ENCODE data around the gene DUSP15.

GRCh38 chr20:31903627-31904386 is 33.5 kb upstream of the DUSP15 start:
- TF ChIP-seq, protein P1, sequence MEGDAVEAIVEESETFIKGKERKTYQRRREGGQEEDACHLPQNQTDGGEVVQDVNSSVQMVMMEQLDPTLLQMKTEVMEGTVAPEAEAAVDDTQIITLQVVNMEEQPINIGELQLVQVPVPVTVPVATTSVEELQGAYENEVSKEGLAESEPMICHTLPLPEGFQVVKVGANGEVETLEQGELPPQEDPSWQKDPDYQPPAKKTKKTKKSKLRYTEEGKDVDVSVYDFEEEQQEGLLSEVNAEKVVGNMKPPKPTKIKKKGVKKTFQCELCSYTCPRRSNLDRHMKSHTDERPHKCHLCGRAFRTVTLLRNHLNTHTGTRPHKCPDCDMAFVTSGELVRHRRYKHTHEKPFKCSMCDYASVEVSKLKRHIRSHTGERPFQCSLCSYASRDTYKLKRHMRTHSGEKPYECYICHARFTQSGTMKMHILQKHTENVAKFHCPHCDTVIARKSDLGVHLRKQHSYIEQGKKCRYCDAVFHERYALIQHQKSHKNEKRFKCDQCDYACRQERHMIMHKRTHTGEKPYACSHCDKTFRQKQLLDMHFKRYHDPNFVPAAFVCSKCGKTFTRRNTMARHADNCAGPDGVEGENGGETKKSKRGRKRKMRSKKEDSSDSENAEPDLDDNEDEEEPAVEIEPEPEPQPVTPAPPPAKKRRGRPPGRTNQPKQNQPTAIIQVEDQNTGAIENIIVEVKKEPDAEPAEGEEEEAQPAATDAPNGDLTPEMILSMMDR (IDR thresholded peaks at IDR 0.05; ENCODE audit: poor library complexity, severe bottlenecking): no peak
- no peak for TF ChIP-seq EZH2 (IDR thresholded peaks at IDR 0.05; ENCODE audit: borderline replicate concordance, insufficient read depth, low read length, poor library complexity, severe bottlenecking)
- TF ChIP-seq, protein P2, sequence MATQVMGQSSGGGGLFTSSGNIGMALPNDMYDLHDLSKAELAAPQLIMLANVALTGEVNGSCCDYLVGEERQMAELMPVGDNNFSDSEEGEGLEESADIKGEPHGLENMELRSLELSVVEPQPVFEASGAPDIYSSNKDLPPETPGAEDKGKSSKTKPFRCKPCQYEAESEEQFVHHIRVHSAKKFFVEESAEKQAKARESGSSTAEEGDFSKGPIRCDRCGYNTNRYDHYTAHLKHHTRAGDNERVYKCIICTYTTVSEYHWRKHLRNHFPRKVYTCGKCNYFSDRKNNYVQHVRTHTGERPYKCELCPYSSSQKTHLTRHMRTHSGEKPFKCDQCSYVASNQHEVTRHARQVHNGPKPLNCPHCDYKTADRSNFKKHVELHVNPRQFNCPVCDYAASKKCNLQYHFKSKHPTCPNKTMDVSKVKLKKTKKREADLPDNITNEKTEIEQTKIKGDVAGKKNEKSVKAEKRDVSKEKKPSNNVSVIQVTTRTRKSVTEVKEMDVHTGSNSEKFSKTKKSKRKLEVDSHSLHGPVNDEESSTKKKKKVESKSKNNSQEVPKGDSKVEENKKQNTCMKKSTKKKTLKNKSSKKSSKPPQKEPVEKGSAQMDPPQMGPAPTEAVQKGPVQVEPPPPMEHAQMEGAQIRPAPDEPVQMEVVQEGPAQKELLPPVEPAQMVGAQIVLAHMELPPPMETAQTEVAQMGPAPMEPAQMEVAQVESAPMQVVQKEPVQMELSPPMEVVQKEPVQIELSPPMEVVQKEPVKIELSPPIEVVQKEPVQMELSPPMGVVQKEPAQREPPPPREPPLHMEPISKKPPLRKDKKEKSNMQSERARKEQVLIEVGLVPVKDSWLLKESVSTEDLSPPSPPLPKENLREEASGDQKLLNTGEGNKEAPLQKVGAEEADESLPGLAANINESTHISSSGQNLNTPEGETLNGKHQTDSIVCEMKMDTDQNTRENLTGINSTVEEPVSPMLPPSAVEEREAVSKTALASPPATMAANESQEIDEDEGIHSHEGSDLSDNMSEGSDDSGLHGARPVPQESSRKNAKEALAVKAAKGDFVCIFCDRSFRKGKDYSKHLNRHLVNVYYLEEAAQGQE (IDR thresholded peaks at IDR 0.05; ENCODE audit: borderline replicate concordance): no peak
- TF ChIP-seq EP300 (conservative IDR thresholded peaks at IDR 0.05; ENCODE audit: poor library complexity, severe bottlenecking): no peak
- no peak for TF ChIP-seq TAF1 (IDR thresholded peaks at IDR 0.05; ENCODE audit: low read depth)
- TF ChIP-seq RAD21 (conservative IDR thresholded peaks at IDR 0.05): no peak
- no peak for TF ChIP-seq POLR2AphosphoS5 (IDR thresholded peaks at IDR 0.05)
